NK-92 (cell line): ENCODE results near the gene BMPR2.
"Not testable (repeated sequence)": the region's sequence is repeated elsewhere in the genome, so short reads cannot be mapped to it uniquely, and the experiment has no call there.

Experiments
- DNase-seq: peaks from one replicate; lab custom pipeline; 2025; ENCODE audit not compliant: unreplicated experiment; lab: John Stamatoyannopoulos, UW

BMPR2 gene

DNA sequence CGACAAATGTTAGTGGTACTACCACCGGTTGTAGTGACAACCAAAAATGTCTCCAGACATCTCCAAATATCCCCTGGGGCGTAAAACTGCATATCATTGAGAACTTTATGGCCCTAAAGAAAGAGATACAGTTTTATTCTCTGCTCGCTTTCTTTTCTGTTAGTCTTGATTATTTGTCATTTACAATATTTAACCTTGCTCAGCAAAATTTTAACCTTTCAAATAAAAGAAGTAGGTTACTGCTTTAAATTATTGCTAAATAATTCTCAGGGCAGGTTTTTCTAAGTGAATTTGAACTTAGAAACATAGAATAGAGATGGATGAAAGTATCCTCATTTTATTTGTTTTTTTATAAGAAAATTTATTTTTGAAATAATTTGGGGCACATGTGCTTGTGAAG lies 67.9 kb downstream of the BMPR2 start:
- DNase-seq, result no peak

DNA sequence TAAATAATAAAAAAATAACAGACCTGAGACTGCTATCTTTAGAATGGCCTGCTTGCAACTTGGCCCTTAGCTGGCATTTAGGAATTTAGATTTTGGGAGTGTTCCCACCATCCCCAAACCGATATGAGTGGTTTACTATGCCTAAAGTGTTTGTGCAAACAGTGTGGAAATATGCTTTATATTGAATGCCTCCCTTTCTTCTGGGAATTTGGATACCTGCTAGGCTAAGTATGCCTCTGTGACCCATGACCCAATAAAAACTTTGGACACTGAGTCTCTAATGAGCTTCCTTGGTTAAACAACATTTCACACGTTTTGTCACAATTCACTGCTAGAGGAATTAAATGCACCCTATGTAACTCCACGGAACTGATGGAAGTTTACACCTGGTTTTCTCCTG lies 73.2 kb downstream of the BMPR2 start:
- DNase-seq, result no peak

DNA sequence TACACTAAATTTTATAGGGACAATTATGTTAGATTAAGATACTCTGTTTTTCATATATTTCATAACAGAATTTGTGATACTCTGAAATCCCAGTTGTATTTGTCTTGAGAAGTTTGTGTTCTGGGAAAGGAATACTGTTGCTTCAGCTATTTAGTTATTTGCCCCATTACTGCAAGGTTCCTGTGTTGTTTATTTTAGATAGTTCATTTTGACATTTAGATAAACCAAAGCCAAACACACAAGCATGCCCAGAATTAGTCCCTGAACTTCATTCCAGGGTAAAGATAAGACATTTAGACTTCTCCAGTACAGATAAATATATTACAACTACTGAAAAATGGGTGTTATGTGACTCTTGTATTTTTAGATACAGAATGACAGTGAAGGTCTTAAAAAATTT lies 74.7 kb downstream of the BMPR2 start:
- DNase-seq, result no peak

DNA sequence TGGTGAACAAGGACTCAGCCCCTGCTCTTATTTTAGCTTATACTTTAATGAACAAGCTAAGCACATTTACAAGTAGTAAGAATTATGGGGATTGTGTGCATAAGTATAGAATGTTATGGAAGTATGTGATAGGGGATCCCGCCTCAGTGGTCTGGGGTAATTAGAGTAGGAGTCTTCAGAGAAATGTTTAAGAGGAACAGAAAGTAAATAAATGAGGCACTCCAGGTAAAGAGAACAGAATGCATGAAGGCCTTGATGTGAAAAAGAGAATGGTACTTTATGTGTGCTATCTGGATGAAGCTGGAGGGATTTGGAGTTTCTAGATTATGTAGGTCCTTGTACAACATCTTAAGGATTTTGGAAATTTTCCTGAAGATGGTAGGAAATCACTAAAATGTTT lies 76.6 kb downstream of the BMPR2 start:
- DNase-seq, result no peak

DNA sequence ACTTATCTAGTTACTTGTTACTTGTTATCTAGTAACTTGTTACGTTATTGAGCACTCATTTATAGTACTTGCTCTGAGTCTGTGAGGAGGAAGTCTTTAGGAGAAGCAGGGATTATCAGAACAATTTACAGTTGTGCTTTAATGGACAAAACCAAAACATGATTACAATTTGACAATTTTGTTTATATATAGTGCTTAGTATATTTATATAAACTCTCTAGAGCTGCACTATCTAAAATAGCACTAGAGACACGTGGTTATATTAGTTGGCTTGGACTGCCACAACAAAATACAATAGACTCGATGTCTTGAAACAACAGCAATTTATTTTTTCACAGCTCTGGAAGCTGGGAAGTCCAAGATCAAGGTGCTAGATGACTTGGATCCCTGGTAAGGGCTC lies 78.4 kb downstream of the BMPR2 start:
- DNase-seq, result no peak

DNA sequence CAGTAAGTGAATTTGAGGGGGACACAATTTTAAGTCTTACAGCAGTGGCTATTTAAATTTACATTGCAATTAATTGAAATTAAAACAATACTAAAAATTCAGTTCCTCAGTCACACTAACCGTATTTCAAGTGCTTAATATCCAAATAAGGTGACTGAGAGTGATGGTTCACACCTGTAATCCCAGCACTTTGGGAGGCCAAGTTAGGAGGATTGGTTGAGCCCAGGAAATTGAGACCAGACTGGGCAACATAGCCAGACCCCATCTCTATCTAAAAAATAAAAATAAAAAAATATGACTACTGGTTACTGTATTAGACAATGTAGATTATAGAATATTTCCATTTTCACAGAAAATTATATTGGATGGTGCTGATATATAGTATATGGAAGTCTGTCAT lies 79.0 kb downstream of the BMPR2 start:
- no peak for DNase-seq

DNA sequence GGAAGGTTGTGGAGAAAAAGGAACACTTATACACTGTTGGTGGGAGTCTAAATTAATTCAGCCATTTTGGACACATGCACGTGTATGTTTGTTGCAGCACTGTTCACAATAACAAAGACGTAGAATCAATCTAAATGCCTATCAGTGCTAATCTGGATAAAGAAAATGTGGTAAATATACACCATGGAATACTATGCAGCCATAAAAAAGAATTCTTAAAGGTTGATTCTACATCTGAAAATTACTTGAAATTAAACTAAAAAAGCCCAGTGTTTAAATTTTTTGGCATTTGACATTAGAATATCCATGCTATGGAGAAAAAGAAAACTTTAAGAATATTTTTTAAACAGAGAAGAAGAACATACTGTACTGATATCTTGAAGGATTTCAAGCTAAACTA lies 84.0 kb downstream of the BMPR2 start:
- DNase-seq, result no peak

DNA sequence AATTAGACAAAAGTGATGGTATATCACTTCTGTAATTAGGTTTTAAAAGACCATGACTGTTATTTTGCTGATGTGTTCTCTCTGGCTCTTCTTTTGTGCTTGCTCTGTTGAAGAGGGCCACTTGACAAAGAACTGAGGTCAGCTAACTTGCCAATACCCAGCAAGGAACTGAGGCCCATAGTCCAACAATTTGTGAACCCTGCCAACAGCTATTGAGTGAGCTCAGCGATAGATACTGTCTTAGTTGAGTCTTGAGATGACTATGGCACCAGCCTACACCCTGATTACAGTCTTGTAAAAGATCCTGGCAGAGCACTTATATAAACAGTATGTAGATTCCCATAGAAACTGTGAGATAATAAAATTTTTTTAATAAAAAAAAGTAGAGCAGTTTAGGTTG lies 103.0 kb downstream of the BMPR2 start:
- no peak for DNase-seq

DNA sequence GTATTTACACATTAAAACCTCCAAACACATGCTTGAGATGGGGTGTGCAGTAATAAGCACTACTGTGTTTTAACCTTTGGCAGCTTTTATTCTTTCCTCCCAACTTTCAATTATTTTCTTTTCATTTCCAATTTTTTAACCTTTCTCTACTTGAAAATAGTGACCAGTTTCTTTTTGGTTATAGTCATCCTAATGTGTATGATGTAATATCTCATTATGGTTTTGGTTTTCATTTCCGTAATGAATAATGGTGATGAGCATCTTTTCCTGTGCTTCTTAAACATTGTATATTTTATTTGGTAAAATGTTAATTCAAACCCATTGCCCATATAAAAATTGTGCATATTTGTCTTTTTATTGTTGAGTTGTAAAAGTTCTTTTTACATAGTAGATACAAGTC lies 103.5 kb downstream of the BMPR2 start:
- no peak for DNase-seq

DNA sequence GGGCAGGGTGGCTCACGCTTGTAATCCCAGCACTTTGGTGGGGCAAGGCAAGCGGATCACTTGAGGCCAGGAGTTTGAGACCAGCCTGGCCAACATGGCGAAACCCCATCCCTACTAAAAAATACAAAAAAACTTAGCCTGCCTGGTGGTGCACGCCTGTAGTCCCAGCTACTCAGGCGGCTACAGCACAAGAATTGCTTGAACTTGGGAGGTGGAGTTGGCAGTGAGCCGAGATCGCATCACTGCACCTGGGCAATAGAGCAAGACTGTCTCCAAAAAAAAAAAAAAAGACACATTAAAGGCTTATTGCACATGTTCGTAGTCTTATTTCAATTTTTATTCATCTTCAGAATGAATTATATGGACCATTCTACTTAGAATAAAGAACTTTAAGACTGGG lies 110.2 kb downstream of the BMPR2 start:
- DNase-seq, result no peak

DNA sequence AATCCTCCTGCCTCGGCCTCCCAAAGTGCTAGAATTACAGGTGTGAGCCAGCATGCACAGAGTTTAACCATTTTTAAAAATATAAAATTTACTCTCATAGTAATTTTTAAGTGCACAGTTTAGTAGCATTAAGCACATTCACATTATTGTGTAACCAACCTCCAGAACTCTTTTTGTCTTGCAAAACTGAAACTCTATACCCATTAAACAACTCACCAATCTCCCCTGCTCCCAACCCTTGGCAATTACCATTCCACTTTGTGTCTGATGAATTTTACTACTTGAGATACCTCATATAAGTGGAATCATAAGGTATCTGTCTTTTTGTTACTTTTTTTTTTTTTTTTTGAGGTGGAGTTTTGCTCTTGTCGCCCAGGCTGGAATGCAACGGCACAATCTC lies 112.5 kb downstream of the BMPR2 start:
- DNase-seq, result no peak

DNA sequence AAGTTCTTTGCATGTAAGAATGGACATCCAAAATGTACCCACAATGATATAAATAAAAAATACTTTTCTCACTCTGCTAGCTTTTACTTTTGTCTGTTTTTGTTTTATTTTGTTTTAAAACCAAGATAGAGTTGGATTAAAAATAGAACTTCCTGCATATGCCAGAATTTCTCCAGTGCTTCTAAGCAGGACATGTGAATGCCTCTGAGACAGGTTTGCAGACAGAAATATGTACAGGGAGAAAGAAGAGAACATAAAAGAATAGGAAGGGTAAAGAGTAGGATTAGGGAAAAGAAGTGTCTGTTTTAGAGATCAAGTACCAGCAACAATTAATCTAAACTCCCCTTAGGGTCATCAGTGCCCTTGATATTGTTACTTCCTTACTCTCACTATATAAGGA lies 114.4 kb downstream of the BMPR2 start:
- no peak for DNase-seq

DNA sequence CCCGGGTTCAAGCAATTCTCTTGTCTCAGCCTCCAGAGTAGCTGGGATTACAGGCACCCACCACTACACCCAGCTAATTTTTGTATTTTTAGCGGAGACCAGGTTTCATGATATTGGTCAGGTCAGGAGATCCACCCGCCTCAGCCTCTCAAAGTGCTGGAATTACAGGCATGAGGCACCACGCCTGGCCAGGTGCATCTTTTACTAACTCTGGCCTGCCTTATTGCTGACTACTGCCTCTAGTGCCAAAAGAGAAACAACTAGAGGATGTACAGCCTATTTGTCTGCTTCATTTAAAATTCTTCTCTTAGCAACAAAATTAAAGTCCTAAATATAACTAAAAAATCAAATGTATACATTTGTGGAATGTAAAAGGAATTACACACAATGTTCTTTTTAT lies 115.4 kb downstream of the BMPR2 start:
- DNase-seq, result no peak

DNA sequence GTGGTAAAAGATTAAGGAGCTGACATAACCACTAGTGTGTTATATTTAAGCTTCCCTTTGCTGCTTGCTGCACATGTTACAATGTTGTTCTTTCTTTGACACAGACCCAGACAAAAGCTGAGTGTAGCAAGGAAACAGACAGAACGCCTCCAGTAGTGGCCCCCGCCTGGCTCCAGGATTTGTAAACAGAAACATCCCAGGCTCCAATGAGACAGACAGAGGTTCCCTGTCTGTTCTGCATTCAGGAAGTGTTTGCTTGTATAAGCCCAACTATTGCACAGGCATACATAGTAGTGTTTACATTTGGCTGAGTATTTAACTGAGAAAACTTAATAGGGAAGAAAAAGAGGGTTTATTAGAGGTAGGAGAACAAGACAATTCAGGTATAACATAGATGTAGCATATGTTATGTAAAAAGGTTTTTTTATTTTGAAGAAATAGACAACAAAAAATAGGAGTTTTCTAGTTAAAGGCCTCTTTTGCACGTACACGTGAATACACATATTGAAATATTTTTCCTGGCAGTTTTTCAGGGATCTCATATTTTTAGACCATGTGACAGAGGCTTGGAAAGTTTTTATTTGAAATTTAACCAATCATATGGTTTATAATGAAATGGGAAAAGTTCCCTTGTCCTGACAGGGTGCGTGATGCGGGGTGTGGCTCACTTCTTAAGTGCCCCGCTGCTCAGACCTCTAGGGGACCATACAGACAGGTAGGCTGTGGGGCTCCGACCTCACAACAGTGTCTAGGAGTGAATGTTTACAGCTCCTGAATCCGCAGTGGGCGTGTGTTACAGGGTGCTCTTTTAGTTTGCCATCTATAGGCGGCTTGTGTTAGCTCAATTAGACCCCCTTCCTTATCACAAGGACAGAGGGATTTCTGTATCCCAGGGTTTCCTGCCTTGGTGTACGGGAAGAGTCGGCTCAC lies 118.4 kb downstream of the BMPR2 start:
- DNase-seq, result no peak

DNA sequence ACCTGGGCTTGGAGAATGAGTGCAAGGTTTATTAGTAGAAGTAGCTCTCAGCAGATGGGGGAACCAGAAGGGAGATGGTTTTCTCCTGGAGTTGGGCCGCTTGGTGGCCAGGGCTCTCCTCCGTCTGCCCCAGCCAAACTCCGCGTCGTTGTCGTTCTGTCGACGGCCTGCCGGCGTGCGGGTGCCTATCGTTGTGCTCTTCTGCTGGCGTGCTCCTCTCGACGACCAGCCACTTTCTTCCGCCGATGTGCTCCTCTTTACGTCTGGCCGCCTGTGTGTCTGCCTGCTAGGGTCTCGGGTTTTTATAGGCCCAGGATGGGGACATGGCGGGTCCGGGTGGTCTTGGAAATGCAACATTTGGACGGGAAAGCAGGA lies 119.1 kb downstream of the BMPR2 start:
- no peak for DNase-seq

DNA sequence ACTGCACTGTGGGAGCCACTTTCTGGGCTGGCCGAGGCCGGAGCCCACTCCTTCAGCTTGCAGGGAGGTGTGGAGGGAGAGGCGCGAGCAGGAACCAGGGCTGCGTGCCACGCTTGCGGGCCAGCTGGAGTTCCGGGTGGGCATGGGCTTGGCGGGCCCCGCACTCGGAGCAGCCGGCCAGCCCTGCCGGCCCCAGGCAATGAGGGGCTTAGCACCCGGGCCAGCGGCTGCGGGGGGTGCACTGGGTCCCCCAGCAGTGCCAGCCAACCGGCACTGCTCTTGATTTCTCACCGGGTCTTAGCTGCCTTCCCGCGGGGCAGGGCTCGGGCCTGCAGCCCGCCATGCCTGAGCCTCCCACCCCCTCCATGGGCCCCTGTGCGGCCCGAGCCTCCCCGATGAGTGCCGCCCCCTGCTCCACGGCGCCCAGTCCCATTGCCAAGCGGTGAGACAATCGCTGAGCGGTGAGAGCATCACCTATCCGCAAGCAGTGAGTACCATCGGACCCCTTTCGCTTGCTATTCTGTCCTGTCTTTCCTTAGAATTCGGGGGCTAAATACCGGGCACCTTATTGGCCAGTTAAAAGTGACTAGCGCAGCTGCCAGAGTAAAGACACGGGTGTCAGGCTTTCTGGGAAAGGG lies 120.8 kb downstream of the BMPR2 start:
- not testable (repeated sequence) for DNase-seq

DNA sequence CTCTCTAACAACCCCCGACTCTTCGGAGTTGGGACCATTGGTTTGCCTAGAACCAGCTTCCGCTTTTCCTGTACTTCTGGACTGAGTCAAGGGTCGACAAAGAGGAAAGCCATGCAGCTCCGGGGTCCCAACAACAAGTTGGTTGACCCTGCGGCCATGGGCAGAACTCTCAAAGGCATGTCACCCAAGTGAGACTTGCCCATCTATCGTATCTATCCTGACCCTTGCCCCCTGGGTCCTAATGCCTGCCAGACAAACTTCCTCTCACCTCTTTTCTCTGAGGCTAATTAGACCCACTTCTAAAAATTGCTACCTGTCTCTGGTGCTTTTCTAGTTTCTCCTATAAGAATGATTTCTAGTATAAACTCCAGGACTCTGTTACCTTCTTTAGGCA lies 121.3 kb downstream of the BMPR2 start:
- not testable (repeated sequence) for DNase-seq

DNA sequence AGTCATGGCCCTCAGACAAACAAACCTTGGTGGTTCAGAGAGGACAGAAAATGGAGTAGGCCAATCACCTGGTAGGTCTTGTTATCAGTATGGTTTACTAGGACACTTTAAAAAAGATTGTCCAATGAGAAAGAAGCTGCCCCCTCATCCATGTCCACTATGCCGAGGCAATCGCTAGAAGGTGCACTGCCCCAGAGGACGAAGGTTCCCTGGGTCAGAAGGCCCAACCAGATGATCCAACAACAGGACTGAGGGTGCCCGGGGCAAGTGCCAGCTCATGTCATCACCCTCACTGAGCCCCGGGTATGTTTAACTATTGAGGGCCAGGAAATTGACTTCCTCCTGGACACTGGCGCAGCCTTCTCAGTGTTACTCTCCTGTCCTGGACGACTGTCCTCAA lies 123.7 kb downstream of the BMPR2 start:
- not testable (repeated sequence) for DNase-seq

DNA sequence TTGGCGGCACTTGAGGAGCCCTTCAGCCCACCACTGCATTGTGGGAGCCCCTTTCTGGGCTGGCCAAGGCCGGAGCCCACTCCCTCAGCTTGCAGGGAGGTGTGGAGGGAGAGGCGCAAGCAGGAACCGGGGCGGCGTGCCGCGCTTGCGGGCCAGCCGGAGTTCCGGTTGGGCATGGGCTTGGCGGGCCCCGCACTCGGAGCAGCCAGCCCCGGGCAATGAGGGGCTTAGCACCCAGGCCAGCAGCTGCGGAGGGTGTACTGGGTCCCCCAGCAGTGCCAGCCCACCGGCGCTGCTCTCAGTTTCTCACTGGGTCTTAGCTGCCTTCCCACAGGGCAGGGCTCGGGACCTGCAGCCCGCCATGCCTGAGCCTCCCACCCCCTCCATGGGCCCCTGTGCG lies 127.1 kb downstream of the BMPR2 start:
- not testable (repeated sequence) for DNase-seq

DNA sequence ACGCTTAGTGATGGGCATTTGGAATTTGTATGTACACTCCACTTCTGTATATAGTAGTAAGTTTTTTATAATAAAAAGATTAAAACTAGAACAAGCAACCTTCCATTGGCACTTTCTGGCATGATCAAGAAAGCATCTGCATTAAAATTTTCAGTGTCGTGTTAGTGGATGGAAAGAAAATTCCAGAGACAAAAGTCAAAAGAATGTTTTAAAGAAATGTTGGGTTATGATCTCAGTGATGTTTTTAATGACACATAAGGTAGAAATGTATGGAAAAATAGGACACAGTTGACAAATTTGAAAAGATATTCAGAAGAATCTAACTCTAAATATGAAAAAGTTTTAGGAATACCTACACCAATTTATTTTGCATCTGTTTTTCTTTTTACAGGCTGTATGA lies 132.6 kb downstream of the BMPR2 start:
- DNase-seq, result no peak

DNA sequence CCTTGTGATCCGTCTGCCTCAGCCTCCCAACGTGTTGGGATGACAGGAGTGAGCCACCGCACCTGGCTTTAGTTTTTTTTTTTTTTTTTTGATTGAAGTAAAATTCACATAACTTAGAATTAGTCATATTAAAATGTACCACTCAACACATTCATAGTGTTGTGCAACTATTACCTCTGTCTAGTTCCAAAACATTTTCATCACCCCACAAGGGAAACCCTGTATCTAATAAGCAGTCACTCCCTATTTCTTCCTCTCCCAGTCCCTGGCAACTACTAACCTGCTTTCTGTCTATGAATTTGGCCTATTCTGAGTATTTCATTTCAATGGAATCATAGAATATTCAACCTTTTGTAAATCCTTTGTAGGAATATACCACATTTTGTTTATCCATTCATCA lies 134.8 kb downstream of the BMPR2 start:
- no peak for DNase-seq

DNA sequence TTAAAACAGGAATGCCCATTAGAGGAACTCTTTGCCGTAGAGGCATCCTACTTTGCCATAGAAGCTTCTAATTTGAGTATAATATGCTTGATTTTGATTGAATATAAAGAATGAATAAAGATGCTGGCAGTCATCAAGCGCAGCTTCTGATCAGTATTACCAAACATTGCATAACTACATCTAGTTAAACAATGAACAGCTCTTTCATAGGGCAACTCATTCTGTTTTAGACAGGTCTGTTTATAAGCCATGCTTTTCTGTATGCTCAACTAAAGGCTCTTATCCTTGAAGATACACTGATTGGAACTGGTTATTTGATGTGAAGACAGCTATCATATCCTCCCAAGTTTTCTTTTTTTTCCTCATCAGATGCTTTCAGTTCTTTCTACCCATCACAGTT lies 136.0 kb downstream of the BMPR2 start:
- DNase-seq, result no peak

DNA sequence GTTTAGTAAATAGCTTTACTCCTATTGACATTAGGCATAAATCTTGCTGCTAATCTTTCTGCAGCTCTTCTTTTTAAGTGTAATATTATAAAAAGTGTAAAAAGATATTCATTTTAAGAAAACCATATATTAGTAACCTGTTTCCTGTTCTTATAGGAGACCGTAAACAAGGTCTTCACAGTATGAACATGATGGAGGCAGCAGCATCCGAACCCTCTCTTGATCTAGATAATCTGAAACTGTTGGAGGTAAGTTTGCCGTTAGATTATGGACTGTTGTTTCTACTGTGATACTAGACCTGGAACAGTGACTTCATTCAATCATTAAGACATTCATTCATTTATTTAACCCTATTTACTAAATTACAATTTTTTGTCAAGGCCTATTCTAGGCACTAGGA lies 138.6 kb downstream of the BMPR2 start:
- DNase-seq, result no peak
